ENCODE results near the gene SGCD.

Gene SGCD

DNA sequence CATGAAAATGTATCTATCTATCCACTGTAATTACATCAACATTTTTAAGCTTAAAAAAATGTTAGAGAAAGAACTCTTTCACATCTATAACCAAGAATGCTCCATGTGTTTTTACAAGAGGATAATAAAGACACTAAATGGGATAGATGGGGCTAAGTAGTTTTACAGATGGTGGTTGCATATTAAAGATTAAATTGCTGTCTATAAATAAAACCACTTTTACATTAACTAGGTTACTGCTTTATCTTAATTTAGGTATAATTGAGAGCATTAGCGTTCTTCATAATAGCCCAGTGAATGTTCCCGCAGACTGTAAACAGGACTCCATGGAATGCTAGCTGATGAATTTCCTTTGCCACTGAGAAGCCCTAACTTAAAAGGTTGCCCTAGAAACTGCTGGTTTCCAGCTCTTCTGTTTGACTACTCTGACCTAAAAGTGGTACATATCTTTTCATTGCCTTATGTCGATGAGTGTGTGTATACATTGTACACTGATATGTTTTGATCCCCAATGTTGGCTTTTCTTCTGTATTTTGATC, 117.9 kb downstream of the SGCD start:
- TF ChIP-seq POLR2AphosphoS5 (IDR thresholded peaks at IDR 0.05; ENCODE audit: low read depth, low read length) (no peak), FOXP2 (optimal IDR thresholded peaks at IDR 0.05; ENCODE audit: borderline replicate concordance, extremely low read depth, extremely low read length, insufficient read depth) (no peak), SIN3A (IDR thresholded peaks at IDR 0.05; ENCODE audit: borderline replicate concordance, insufficient read depth, low read length) (no peak), TAF1 (IDR thresholded peaks at IDR 0.05; ENCODE audit: borderline replicate concordance, insufficient read depth, low read length) (no peak)
- TF ChIP-seq, protein P1, sequence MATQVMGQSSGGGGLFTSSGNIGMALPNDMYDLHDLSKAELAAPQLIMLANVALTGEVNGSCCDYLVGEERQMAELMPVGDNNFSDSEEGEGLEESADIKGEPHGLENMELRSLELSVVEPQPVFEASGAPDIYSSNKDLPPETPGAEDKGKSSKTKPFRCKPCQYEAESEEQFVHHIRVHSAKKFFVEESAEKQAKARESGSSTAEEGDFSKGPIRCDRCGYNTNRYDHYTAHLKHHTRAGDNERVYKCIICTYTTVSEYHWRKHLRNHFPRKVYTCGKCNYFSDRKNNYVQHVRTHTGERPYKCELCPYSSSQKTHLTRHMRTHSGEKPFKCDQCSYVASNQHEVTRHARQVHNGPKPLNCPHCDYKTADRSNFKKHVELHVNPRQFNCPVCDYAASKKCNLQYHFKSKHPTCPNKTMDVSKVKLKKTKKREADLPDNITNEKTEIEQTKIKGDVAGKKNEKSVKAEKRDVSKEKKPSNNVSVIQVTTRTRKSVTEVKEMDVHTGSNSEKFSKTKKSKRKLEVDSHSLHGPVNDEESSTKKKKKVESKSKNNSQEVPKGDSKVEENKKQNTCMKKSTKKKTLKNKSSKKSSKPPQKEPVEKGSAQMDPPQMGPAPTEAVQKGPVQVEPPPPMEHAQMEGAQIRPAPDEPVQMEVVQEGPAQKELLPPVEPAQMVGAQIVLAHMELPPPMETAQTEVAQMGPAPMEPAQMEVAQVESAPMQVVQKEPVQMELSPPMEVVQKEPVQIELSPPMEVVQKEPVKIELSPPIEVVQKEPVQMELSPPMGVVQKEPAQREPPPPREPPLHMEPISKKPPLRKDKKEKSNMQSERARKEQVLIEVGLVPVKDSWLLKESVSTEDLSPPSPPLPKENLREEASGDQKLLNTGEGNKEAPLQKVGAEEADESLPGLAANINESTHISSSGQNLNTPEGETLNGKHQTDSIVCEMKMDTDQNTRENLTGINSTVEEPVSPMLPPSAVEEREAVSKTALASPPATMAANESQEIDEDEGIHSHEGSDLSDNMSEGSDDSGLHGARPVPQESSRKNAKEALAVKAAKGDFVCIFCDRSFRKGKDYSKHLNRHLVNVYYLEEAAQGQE (IDR thresholded peaks at IDR 0.05; ENCODE audit: insufficient read depth in 1 of 2, low read depth in 2 of 2, low read length in 2 of 2), result no peak

DNA sequence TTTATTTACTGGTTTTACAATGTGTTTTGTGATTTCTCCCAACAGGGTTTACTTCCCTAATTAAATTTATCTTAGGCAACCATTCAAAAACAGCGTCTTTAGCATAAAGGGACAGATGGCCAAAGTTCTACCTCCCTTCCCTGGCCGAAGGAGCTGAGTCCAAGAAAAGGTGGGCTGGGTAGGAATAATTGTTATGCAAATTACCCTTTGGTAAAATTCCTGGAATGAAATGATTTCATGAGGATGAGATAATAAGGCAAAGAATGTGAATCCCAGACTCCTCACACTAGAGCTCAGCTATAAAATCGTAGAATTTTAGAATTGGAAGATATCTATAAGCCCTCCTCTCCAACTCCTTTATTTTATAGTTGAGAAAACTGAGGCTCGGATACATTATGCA, 119.6 kb downstream of the SGCD start:
- TF ChIP-seq TAF1 (IDR thresholded peaks at IDR 0.05; ENCODE audit: borderline replicate concordance, insufficient read depth, low read length), result no peak
- TF ChIP-seq SIN3A (IDR thresholded peaks at IDR 0.05; ENCODE audit: borderline replicate concordance, insufficient read depth, low read length), result no peak
- TF ChIP-seq, protein P1 (IDR thresholded peaks at IDR 0.05; ENCODE audit: insufficient read depth in 1 of 2, low read depth in 2 of 2, low read length in 2 of 2), result no peak
- TF ChIP-seq FOXP2 (optimal IDR thresholded peaks at IDR 0.05; ENCODE audit: borderline replicate concordance, extremely low read depth, extremely low read length, insufficient read depth), result no peak
- TF ChIP-seq POLR2AphosphoS5 (IDR thresholded peaks at IDR 0.05; ENCODE audit: low read depth, low read length), result no peak

DNA sequence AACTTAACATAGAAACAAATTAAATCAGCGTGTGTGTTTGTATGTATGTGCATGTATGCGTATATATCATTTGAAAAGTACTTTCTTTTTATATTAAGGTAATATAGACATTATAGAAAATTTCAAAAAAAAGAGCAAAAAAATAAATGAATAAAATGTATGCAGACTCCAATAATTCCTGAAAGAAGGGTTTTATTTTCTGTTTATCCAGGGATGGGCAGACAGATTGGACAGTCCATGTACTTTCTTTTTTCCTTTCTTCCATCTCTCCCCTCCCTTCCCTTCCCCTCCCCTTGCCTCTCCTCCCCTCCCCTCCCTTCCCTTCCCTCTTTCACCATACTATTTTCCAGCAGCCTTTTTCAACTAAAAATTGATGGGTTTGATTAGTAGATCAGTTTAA, 123.8 kb downstream of the SGCD start:
- no peak for TF ChIP-seq POLR2AphosphoS5 (IDR thresholded peaks at IDR 0.05; ENCODE audit: low read depth, low read length)
- TF ChIP-seq, protein P1 (IDR thresholded peaks at IDR 0.05; ENCODE audit: insufficient read depth in 1 of 2, low read depth in 2 of 2, low read length in 2 of 2), result no peak
- no peak for TF ChIP-seq SIN3A (IDR thresholded peaks at IDR 0.05; ENCODE audit: borderline replicate concordance, insufficient read depth, low read length)
- TF ChIP-seq FOXP2 (optimal IDR thresholded peaks at IDR 0.05; ENCODE audit: borderline replicate concordance, extremely low read depth, extremely low read length, insufficient read depth), result no peak
- TF ChIP-seq TAF1 (IDR thresholded peaks at IDR 0.05; ENCODE audit: borderline replicate concordance, insufficient read depth, low read length), result no peak

GRCh38 chr5:156451505-156451904, 124.5 kb downstream of the SGCD start:
- TF ChIP-seq SIN3A (IDR thresholded peaks at IDR 0.05; ENCODE audit: borderline replicate concordance, insufficient read depth, low read length) (no peak), TAF1 (IDR thresholded peaks at IDR 0.05; ENCODE audit: borderline replicate concordance, insufficient read depth, low read length) (no peak)

- TF ChIP-seq POLR2AphosphoS5 (IDR thresholded peaks at IDR 0.05; ENCODE audit: low read depth, low read length) (no peak), FOXP2 (optimal IDR thresholded peaks at IDR 0.05; ENCODE audit: borderline replicate concordance, extremely low read depth, extremely low read length, insufficient read depth) (no peak), SIN3A (IDR thresholded peaks at IDR 0.05; ENCODE audit: borderline replicate concordance, insufficient read depth, low read length) (no peak), TAF1 (IDR thresholded peaks at IDR 0.05; ENCODE audit: borderline replicate concordance, insufficient read depth, low read length) (no peak)
- TF ChIP-seq, protein P1 (IDR thresholded peaks at IDR 0.05; ENCODE audit: insufficient read depth in 1 of 2, low read depth in 2 of 2, low read length in 2 of 2), result no peak
These were observed 129.9 kb downstream of the SGCD start for GRCh38 chr5:156456857-156457256.
